Lung (tissue), 12 donors: ENCODE data around the gene ADPRH. TPM values are rescaled to one million over a fixed set of nuclear protein-coding genes. Genes with fewer than 3 reads are reported as not detected.
A peak's percentile ranks its signal among the peaks of the same experiment; 100 is the strongest.

ENCODE experiments used
- ATAC-seq: fragments of 200-7000 bp; cut with Tn5 transposase; one replicate; pipeline ENCODE4 v1.9.1; 2020; ENCODE audit warnings: moderate number of reproducible peaks; ENCODE audit not compliant: insufficient read depth, low FRiP score
- DNase-seq, 3 donors: peaks; one replicate each; pipeline ENCODE4 v3.0.0-alpha.2; 2013 to 2017
- H3K27ac ChIP-seq, 2 donors: one replicate each; pipeline ENCODE4 v1.5.1; 2013; ENCODE audit warnings: mild to moderate bottlenecking in 2 of 2, moderate library complexity in 2 of 2, control low read depth in 1 of 2, inconsistent platforms in 1 of 2, low read depth in 1 of 2, low read length in 1 of 2
- H3K27me3 ChIP-seq, 3 donors: one replicate each; pipeline ENCODE4 v1.5.1; 2013; ENCODE audit warnings: low read length in 2 of 3; ENCODE audit not compliant: control insufficient read depth in 3 of 3, insufficient read depth in 3 of 3
- H3K36me3 ChIP-seq, 4 donors: one replicate each; pipeline ENCODE4 v1.5.1; 2013; ENCODE audit warnings: low read length in 4 of 4, mild to moderate bottlenecking in 1 of 4, moderate library complexity in 1 of 4; ENCODE audit not compliant: control insufficient read depth in 4 of 4, insufficient read depth in 4 of 4
- H3K4me1 ChIP-seq, 5 donors: one replicate each; pipeline ENCODE4 v1.5.1; 2013; ENCODE audit warnings: low read length in 5 of 5, mild to moderate bottlenecking in 2 of 5, moderate library complexity in 1 of 5; ENCODE audit not compliant: control insufficient read depth in 5 of 5, insufficient read depth in 5 of 5
- H3K4me3 ChIP-seq: one replicate; pipeline ENCODE4 v1.5.1; 2013; ENCODE audit warnings: mild to moderate bottlenecking, control low read depth, moderate library complexity
- H3K9ac ChIP-seq, 2 donors: one replicate each; pipeline ENCODE4 v1.5.1; 2013; ENCODE audit warnings: low read length in 2 of 2, control low read depth in 1 of 2; ENCODE audit not compliant: insufficient read depth in 1 of 2
- H3K9me3 ChIP-seq, 4 donors: one replicate each; pipeline ENCODE4 v1.5.1; 2013; ENCODE audit warnings: low read length in 3 of 4, mild to moderate bottlenecking in 1 of 4, moderate library complexity in 1 of 4; ENCODE audit not compliant: control insufficient read depth in 4 of 4, insufficient read depth in 3 of 4
- CTCF ChIP-seq: IDR thresholded peaks from 2 replicates; pipeline ENCODE4 v1.5.1; 2012; ENCODE audit warnings: mild to moderate bottlenecking; ENCODE audit errors: control extremely low read depth, extremely low read depth
- WGBS, 2 donors: extraction: QIAGEN DNeasy Blood & Tissue Kit; methylation state at CpG; one replicate each; pipeline ENCODE4 v1.1.7; 2013; 5-methylcytosine and 5-hydroxymethylcytosine counted together
- polyA plus RNA-seq, 2 donors: library from polyadenylated mRNA; stranded (reverse); fragments of 200-250 nt; gene quantifications; one replicate each; pipeline ENCODE4 v1.2.1, GENCODE V29; 2013
- total RNA-seq, 2 donors: library from RNA; depleted of rRNA in 1 of 2; stranded (reverse); fragments of >200 nt in 1 of 2; gene quantifications; one replicate each; pipeline ENCODE4 v1.2.1, GENCODE V29; 2014 to 2021
- donor health status: control.
- donor health status: control.
- donor health status: Bipolar disorder and iron deficiency.
- donor health status: healthy.
- donor health status: DM: yes; HTN: yes; CAD: no.

Gene ADPRH
- total and polyA plus RNA-seq, 4 donors = 5.4 to 26.3 (median 14.2) TPM

- DNase-seq (no peak), ATAC-seq (no peak)
- Histone ChIP-seq H3K27me3 (no peaks in the 10 kb centered on the region), H3K27ac (peak overlapping the region; percentile 37 to 50), H3K4me1 (peaks cover 0 to 21% (median 4%) of the 10 kb centered on the region in 5 donors), H3K9ac (no peak overlapping the region), H3K36me3 (no peaks in the 10 kb centered on the region), H3K9me3 (no peaks in the 10 kb centered on the region), H3K4me3 (no peak overlapping the region)
- WGBS, 2 donors = 77 to 81% methylated on average over 6 of the region's 6 CpGs
- no peak for TF ChIP-seq CTCF
These were observed 17.1 kb downstream of the ADPRH start for GRCh38 chr3:119596398-119596797.

GRCh38 chr3:119597548-119598288, 18.4 kb downstream of the ADPRH start, which contains the start of gene PLA1A:
TSS of gene PLA1A (plus strand) at chr3:119597885. CDS start at chr3:119597914, 29 bp downstream.
- no peaks in the 10 kb centered on the region for H3K9me3 ChIP-seq
- H3K4me1 ChIP-seq = peaks cover 2 to 21% (median 4%) of the 10 kb centered on the region in 5 donors
- ATAC-seq = no peak
- no peak for TF ChIP-seq CTCF
- no peaks in the 10 kb centered on the region for H3K36me3 ChIP-seq
- no peak within 1 kb of the TSS for H3K9ac ChIP-seq
- H3K27me3 ChIP-seq = no peaks in the 10 kb centered on the region
- 50 to 75% methylated on average over 7 of the region's 7 CpGs for WGBS, 2 donors
- H3K27ac ChIP-seq = peak within 1 kb of the TSS; percentile 78 to 83
- DNase-seq = peak in 1 of 3 donors; percentile 47
- H3K4me3 ChIP-seq = no peak within 1 kb of the TSS

- DNase-seq = no peak
- no peaks in the 10 kb centered on the region for H3K36me3 ChIP-seq
- H3K27me3 ChIP-seq = no peaks in the 10 kb centered on the region
- no peak for TF ChIP-seq CTCF
- peak overlapping the region; percentile 64 to 70 for H3K27ac ChIP-seq
- no peak overlapping the region for H3K4me3 ChIP-seq
- peaks cover 2 to 21% (median 4%) of the 10 kb centered on the region in 5 donors for H3K4me1 ChIP-seq
- H3K9me3 ChIP-seq = no peaks in the 10 kb centered on the region
- no peak overlapping the region for H3K9ac ChIP-seq
- 91 to 96% methylated on average over 1 of the region's 1 CpG for WGBS, 2 donors
- ATAC-seq = no peak
These were observed 19.3 kb downstream of the ADPRH start for GRCh38 chr3:119598410-119599098.
